CD14-positive monocyte (primary cell): ENCODE data around the gene GLT6D1. TPM values are rescaled to one million over a fixed set of nuclear protein-coding genes. Genes with fewer than 3 reads are reported as not detected.

Source experiments
- DNase-seq, 3 donors: peaks; one replicate each; pipeline ENCODE4 v3.0.0-alpha.2; 2011 to 2022
- H2AFZ ChIP-seq: 2 replicates; pipeline ENCODE4 v1.6.0; 2012; ENCODE audit warnings: mild to moderate bottlenecking, low read depth, low read length, inconsistent platforms; ENCODE audit not compliant: insufficient read depth, poor library complexity, severe bottlenecking
- H3K27ac ChIP-seq, 2 donors: 1 replicate in 1 of 2; 2 replicates in 1 of 2; pipeline ENCODE4 v1.5.1; 2012 to 2013; ENCODE audit warnings: low read length in 2 of 2, control low read depth in 1 of 2, inconsistent platforms in 1 of 2, low read depth in 1 of 2, mild to moderate bottlenecking in 1 of 2
- H3K27me3 ChIP-seq, 2 donors: one replicate each; pipeline versions ENCODE4 v1.6.0 to v1.6.1; 2011 to 2013; ENCODE audit warnings: low read length in 2 of 2; ENCODE audit not compliant: control insufficient read depth in 2 of 2, insufficient read depth in 2 of 2
- H3K36me3 ChIP-seq, 2 donors: replicated peaks in 1 of 2; 1 replicate in 1 of 2; 2 replicates in 1 of 2; pipeline versions ENCODE4 v1.5.1 to v1.6.1; 2012 to 2013; ENCODE audit warnings: low read length in 2 of 2, control low read depth in 1 of 2, inconsistent platforms in 1 of 2, mild to moderate bottlenecking in 1 of 2; ENCODE audit not compliant: insufficient read depth in 2 of 2, control insufficient read depth in 1 of 2
- H3K4me1 ChIP-seq, 2 donors: 1 replicate in 1 of 2; 2 replicates in 1 of 2; pipeline versions ENCODE4 v1.5.1 to v1.6.1; 2012 to 2013; ENCODE audit warnings: low read length in 2 of 2, control low read depth in 1 of 2, inconsistent platforms in 1 of 2, mild to moderate bottlenecking in 1 of 2, moderate library complexity in 1 of 2; ENCODE audit not compliant: insufficient read depth in 2 of 2, control insufficient read depth in 1 of 2
- H3K4me2 ChIP-seq: replicated peaks from 2 replicates; pipeline ENCODE3; 2012; ENCODE audit warnings: low read length, moderate library complexity, mild to moderate bottlenecking; ENCODE audit not compliant: poor library complexity, severe bottlenecking; ENCODE audit errors: extremely low read depth
- H3K4me3 ChIP-seq, 3 experiments: fragments of 200-600 bp in 1 of 3; sonication (generic) in 1 of 3; replicated peaks in 1 of 3; 1 replicate in 2 of 3; 2 replicates in 1 of 3; pipeline ENCODE4 v1.5.1; 2011 to 2013; ENCODE audit warnings: low read length in 3 of 3, mild to moderate bottlenecking in 3 of 3, control low read depth in 2 of 3, low read depth in 2 of 3, inconsistent platforms in 1 of 3, moderate library complexity in 1 of 3
- H3K79me2 ChIP-seq: 2 replicates; pipeline ENCODE4 v1.6.0; 2012; ENCODE audit warnings: mild to moderate bottlenecking, control low read depth, inconsistent platforms, low read length, moderate library complexity; ENCODE audit not compliant: insufficient read depth
- H3K9ac ChIP-seq: 2 replicates; pipeline ENCODE4 v1.6.0; 2017; ENCODE audit warnings: low read length, mild to moderate bottlenecking; ENCODE audit not compliant: insufficient read depth, poor library complexity, severe bottlenecking
- H3K9me3 ChIP-seq, 2 donors: replicated peaks in 1 of 2; 1 replicate in 1 of 2; 2 replicates in 1 of 2; pipeline versions ENCODE4 v1.5.1 to v1.6.1; 2012 to 2013; ENCODE audit warnings: low read length in 2 of 2, control low read depth in 1 of 2; ENCODE audit not compliant: control insufficient read depth in 1 of 2, insufficient read depth in 1 of 2
- H4K20me1 ChIP-seq: 2 replicates; pipeline ENCODE4 v1.6.0; 2012; ENCODE audit warnings: mild to moderate bottlenecking, low read length, control low read depth, moderate library complexity; ENCODE audit not compliant: insufficient read depth
- H3K27ac Mint-ChIP-seq, 7 donors: one replicate each; pipeline ENCODE4 v1.8.0; 2020; ENCODE audit warnings: mild to moderate bottlenecking in 7 of 7, mixed read lengths in 7 of 7, moderate library complexity in 6 of 7, inconsistent platforms in 2 of 7
- H3K27me3 Mint-ChIP-seq, 3 donors: one replicate each; pipeline ENCODE4 v1.8.0; 2021 to 2022; ENCODE audit warnings: low read depth in 3 of 3, mild to moderate bottlenecking in 3 of 3, mixed read lengths in 3 of 3, moderate library complexity in 3 of 3, inconsistent platforms in 1 of 3
- H3K36me3 Mint-ChIP-seq, 2 donors: one replicate each; pipeline ENCODE4 v1.8.0; 2020; ENCODE audit warnings: mixed read lengths in 2 of 2, inconsistent platforms in 1 of 2, mild to moderate bottlenecking in 1 of 2
- H3K4me1 Mint-ChIP-seq: one replicate; pipeline ENCODE4 v1.8.0; 2020; ENCODE audit warnings: mild to moderate bottlenecking, mixed read lengths
- H3K4me3 Mint-ChIP-seq, 2 donors: one replicate each; pipeline ENCODE4 v1.8.0; 2020; ENCODE audit warnings: mild to moderate bottlenecking in 2 of 2, mixed read lengths in 2 of 2, moderate library complexity in 1 of 2
- H3K9me3 Mint-ChIP-seq, 7 donors: one replicate each; pipeline ENCODE4 v1.8.0; 2020 to 2022; ENCODE audit warnings: mixed read lengths in 7 of 7, mild to moderate bottlenecking in 6 of 7, moderate library complexity in 6 of 7, inconsistent platforms in 2 of 7
- CTCF ChIP-seq: fragments of 200-600 bp; IDR thresholded peaks from one replicate; pipeline ENCODE4 v1.8.0; 2022; ENCODE audit warnings: antibody characterized with exemption, mild to moderate bottlenecking
- WGBS: methylation state at CpG from one replicate; pipeline ENCODE4 v1.1.5; 2013; ENCODE audit warnings: missing lambda C conversion rate; ENCODE audit not compliant: insufficient coverage; 5-methylcytosine and 5-hydroxymethylcytosine counted together
- intact Hi-C, 2 donors: fragments of 100-400 bp; cut with micrococcal nuclease; formaldehyde crosslinking; loops; one replicate each; pipeline versions ENCODE4 v1.15.0 to v1.15.1; 2023
- polyA plus RNA-seq, 3 donors: library from polyadenylated mRNA; depleted of rRNA in 1 of 3; unstranded in 2 of 3; stranded (reverse) in 1 of 3; fragments of 300-500 nt in 2 of 3; fragments of >200 nt in 1 of 3; fragmentation: Illumina TruSeq in 2 of 3; gene quantifications; 1 replicate in 2 of 3; 2 replicates in 1 of 3; pipeline ENCODE4 v1.2.3, GENCODE V29; 2012 to 2021

GLT6D1 gene
- polyA plus RNA-seq, 3 donors = not detected

GRCh38 chr9:135608999-135609317, 30.4 kb downstream of the GLT6D1 start:
- no peak for TF ChIP-seq CTCF
- H3K4me3 Mint-ChIP-seq = no peak overlapping the region

GRCh38 chr9:135608294-135608998, 30.9 kb downstream of the GLT6D1 start:
- H3K9me3 ChIP-seq = no peaks in the 10 kb centered on the region
- H3K27me3 Mint-ChIP-seq = peaks cover 5 to 6% (median 6%) of the 10 kb centered on the region in 3 donors
- no peak for DNase-seq
- H3K4me1 Mint-ChIP-seq = no peaks in the 10 kb centered on the region
- H3K36me3 Mint-ChIP-seq = no peaks in the 10 kb centered on the region
- no peaks in the 10 kb centered on the region for H3K79me2 ChIP-seq
- no peaks in the 10 kb centered on the region for H3K4me1 ChIP-seq
- H3K27me3 ChIP-seq = no peaks in the 10 kb centered on the region
- H3K4me3 ChIP-seq = no peak overlapping the region
- H3K27ac ChIP-seq = no peak overlapping the region
- no peak overlapping the region for H2AFZ ChIP-seq
- H3K9ac ChIP-seq = no peak overlapping the region
- intact Hi-C loops = loop anchor here in 1 of 2 donors (10.0 kb wide), 1 partner anchor 676 kb away; no protein-coding TSS in a partner anchor
- no peak overlapping the region for H3K4me2 ChIP-seq
- H3K9me3 Mint-ChIP-seq = peaks cover 0 to 7% (median 2%) of the 10 kb centered on the region in 7 donors
- H3K27ac Mint-ChIP-seq = no peak overlapping the region
- H4K20me1 ChIP-seq = no peaks in the 10 kb centered on the region
- WGBS = 91% methylated on average over 14 of the region's 22 CpGs
- H3K36me3 ChIP-seq = no peaks in the 10 kb centered on the region
- no peak for TF ChIP-seq CTCF
- no peak overlapping the region for H3K4me3 Mint-ChIP-seq

More at GRCh38 chr9:135608999-135609317, 30.4 kb downstream of the GLT6D1 start:
- no peak overlapping the region for H3K27ac Mint-ChIP-seq
- DNase-seq = no peak
- Histone ChIP-seq H3K4me2 (no peak overlapping the region), H2AFZ (no peak overlapping the region), H3K9ac (no peak overlapping the region), H3K36me3 (no peaks in the 10 kb centered on the region), H3K27me3 (no peaks in the 10 kb centered on the region), H3K4me3 (no peak overlapping the region), H3K79me2 (no peaks in the 10 kb centered on the region), H4K20me1 (no peaks in the 10 kb centered on the region), H3K27ac (no peak overlapping the region), H3K4me1 (no peaks in the 10 kb centered on the region), H3K9me3 (no peaks in the 10 kb centered on the region)
- intact Hi-C loops = loop anchor here in 1 of 2 donors (10.0 kb wide), 1 partner anchor 676 kb away; no protein-coding TSS in a partner anchor
- no peaks in the 10 kb centered on the region for H3K4me1 Mint-ChIP-seq
- H3K27me3 Mint-ChIP-seq = peaks cover 5 to 6% (median 6%) of the 10 kb centered on the region in 3 donors
- H3K9me3 Mint-ChIP-seq = peaks cover 0 to 7% (median 2%) of the 10 kb centered on the region in 7 donors
- no peaks in the 10 kb centered on the region for H3K36me3 Mint-ChIP-seq
- WGBS = 91% methylated on average over 8 of the region's 15 CpGs
